ENCODE data around the gene SLC8A2. TPM values are rescaled to one million over a fixed set of nuclear protein-coding genes. Genes with fewer than 3 reads are reported as not detected.

Gene SLC8A2
- total RNA-seq, 1 experiment from 2014 or later, result 0.10 TPM

DNA sequence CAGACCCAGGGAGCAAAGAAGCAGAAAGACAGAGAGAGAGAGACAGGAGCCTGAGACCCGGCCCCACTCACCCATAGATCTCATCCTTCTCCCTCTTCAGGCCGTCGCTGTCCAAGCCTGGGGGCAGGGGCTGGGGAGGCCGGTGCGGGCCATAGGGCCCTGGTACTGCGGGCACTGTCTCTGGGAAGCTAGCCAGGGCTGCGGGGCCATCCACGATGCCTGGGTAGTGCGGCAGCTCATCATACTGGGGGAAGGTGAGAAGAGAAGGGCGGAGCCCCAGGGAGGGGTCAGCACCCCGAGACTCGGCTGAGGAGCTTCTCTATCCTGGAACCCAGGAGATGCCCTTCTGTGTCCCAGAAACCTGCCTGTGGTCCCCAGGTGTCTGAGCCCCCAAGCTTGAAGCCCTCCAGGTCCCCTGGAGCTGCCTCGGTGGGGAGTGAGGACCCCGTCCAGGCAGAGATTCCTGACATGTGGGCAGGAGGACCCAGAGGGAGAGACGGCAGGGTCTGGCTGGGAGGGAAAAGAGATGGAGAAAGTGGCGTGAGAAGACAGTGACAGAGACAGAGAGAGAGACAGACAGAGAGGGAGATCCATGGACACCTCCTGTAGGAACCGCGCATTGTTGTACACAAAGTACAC lies 54.5 kb downstream of the SLC8A2 start:
- no peaks in the 10 kb centered on the region for H3K9me3 ChIP-seq (ENCODE audit: control insufficient read depth, insufficient read depth, low read depth, low read length)
- peaks cover 2% of the 10 kb centered on the region; the same call in 1 of the 2 replicates for H3K27me3 ChIP-seq (ENCODE audit: control insufficient read depth, insufficient read depth, low read length)
- TF ChIP-seq TCF7L2 (IDR thresholded peaks at IDR 0.05; ENCODE audit: low read depth, low read length) (no peak), POLR2AphosphoS5 (IDR thresholded peaks at IDR 0.05; ENCODE audit: low read depth, low read length) (no peak), SIN3A (IDR thresholded peaks at IDR 0.05; ENCODE audit: borderline replicate concordance, insufficient read depth, low read depth, low read length) (no peak)
- TF ChIP-seq, protein P1, sequence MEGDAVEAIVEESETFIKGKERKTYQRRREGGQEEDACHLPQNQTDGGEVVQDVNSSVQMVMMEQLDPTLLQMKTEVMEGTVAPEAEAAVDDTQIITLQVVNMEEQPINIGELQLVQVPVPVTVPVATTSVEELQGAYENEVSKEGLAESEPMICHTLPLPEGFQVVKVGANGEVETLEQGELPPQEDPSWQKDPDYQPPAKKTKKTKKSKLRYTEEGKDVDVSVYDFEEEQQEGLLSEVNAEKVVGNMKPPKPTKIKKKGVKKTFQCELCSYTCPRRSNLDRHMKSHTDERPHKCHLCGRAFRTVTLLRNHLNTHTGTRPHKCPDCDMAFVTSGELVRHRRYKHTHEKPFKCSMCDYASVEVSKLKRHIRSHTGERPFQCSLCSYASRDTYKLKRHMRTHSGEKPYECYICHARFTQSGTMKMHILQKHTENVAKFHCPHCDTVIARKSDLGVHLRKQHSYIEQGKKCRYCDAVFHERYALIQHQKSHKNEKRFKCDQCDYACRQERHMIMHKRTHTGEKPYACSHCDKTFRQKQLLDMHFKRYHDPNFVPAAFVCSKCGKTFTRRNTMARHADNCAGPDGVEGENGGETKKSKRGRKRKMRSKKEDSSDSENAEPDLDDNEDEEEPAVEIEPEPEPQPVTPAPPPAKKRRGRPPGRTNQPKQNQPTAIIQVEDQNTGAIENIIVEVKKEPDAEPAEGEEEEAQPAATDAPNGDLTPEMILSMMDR (IDR thresholded peaks at IDR 0.05), result no peak
- TF ChIP-seq, protein P2, sequence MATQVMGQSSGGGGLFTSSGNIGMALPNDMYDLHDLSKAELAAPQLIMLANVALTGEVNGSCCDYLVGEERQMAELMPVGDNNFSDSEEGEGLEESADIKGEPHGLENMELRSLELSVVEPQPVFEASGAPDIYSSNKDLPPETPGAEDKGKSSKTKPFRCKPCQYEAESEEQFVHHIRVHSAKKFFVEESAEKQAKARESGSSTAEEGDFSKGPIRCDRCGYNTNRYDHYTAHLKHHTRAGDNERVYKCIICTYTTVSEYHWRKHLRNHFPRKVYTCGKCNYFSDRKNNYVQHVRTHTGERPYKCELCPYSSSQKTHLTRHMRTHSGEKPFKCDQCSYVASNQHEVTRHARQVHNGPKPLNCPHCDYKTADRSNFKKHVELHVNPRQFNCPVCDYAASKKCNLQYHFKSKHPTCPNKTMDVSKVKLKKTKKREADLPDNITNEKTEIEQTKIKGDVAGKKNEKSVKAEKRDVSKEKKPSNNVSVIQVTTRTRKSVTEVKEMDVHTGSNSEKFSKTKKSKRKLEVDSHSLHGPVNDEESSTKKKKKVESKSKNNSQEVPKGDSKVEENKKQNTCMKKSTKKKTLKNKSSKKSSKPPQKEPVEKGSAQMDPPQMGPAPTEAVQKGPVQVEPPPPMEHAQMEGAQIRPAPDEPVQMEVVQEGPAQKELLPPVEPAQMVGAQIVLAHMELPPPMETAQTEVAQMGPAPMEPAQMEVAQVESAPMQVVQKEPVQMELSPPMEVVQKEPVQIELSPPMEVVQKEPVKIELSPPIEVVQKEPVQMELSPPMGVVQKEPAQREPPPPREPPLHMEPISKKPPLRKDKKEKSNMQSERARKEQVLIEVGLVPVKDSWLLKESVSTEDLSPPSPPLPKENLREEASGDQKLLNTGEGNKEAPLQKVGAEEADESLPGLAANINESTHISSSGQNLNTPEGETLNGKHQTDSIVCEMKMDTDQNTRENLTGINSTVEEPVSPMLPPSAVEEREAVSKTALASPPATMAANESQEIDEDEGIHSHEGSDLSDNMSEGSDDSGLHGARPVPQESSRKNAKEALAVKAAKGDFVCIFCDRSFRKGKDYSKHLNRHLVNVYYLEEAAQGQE (IDR thresholded peaks at IDR 0.05; ENCODE audit: insufficient read depth in 1 of 2, low read depth in 2 of 2, low read length in 1 of 2), result no peak; a peak in 1 of 4 replicates
- peaks cover 4% of the 10 kb centered on the region for H3K4me1 ChIP-seq (ENCODE audit: control insufficient read depth, insufficient read depth, low read length)
- CTCF ChIA-PET, result no interaction called here
- in situ Hi-C loops (cut with HindIII; ENCODE audit: low pct_unique_long_range_greater_than_20kb, low sequenced_read_pairs), result no loop called here
- no peaks in the 10 kb centered on the region for H3K36me3 ChIP-seq (ENCODE audit: control insufficient read depth, insufficient read depth, low read length)
- POLR2A ChIA-PET, result interaction anchor here (0.6 kb wide), 1 partner anchor 92 kb away, joined by 3 read pairs; no protein-coding TSS in a partner anchor
- H3K27ac ChIP-seq (ENCODE audit: low read length), result no peak overlapping the region
- intact Hi-C loops (cut with micrococcal nuclease; ENCODE audit: unreplicated experiment), result no loop called here
- ATAC-seq (peak; percentile 32), DNase-seq (ENCODE audit: low read depth, low spot score) (no peak)
- TSS peak; percentile 46 for BruUV-seq (replicated peaks)
- 0 out of 4 replicates have a peak overlapping the region, but pooled peaks of 1 of the 2 experiments have one; percentile 39 for H3K4me3 ChIP-seq (ENCODE audit: low read depth in 2 of 2, low read length in 2 of 2)

DNA sequence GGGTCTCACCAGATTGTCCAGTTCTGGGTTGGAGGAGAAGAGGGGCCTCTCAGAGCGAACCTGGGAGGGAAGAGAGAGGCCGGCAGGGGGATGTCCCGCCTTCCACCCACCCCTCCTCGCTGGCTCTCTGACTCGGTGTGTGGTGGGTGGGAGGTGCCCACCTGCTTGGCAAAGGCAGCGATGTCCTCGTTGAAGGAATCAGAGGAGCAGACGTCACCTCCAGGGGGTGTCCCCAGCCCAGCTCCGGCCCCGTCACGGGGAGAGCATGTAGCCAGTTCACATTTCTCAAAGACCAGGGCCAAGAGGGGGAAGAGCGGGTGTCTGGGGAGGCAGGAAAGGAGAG lies 55.1 kb downstream of the SLC8A2 start:
- ChIA-PET CTCF (no interaction called here), POLR2A (interaction anchor here (0.6 kb wide), 1 partner anchor 93 kb away, joined by 3 read pairs; no protein-coding TSS in a partner anchor)
- TF ChIP-seq TCF7L2 (IDR thresholded peaks at IDR 0.05; ENCODE audit: low read depth, low read length) (no peak), SIN3A (IDR thresholded peaks at IDR 0.05; ENCODE audit: borderline replicate concordance, insufficient read depth, low read depth, low read length) (no peak), POLR2AphosphoS5 (IDR thresholded peaks at IDR 0.05; ENCODE audit: low read depth, low read length) (no peak)
- TF ChIP-seq, protein P2 (IDR thresholded peaks at IDR 0.05; ENCODE audit: insufficient read depth in 1 of 2, low read depth in 2 of 2, low read length in 1 of 2), result no peak
- TF ChIP-seq, protein P1 (IDR thresholded peaks at IDR 0.05), result no peak
- in situ Hi-C loops (cut with HindIII; ENCODE audit: low pct_unique_long_range_greater_than_20kb, low sequenced_read_pairs), result no loop called here
- H3K36me3 ChIP-seq (ENCODE audit: control insufficient read depth, insufficient read depth, low read length), result no peaks in the 10 kb centered on the region
- BruUV-seq (replicated peaks), result no TSS peak
- H3K4me1 ChIP-seq (ENCODE audit: control insufficient read depth, insufficient read depth, low read length), result peaks cover 4% of the 10 kb centered on the region
- H3K9me3 ChIP-seq (ENCODE audit: control insufficient read depth, insufficient read depth, low read depth, low read length), result no peaks in the 10 kb centered on the region
- intact Hi-C loops (cut with micrococcal nuclease; ENCODE audit: unreplicated experiment), result no loop called here
- H3K27ac ChIP-seq (ENCODE audit: low read length), result no peak overlapping the region
- peaks cover under 1% of the 10 kb centered on the region; the same call in 1 of the 2 replicates for H3K27me3 ChIP-seq (ENCODE audit: control insufficient read depth, insufficient read depth, low read length)
- no peak for ATAC-seq
- no peak overlapping the region for H3K4me3 ChIP-seq (ENCODE audit: low read depth in 2 of 2, low read length in 2 of 2)
- no peak for DNase-seq (ENCODE audit: low read depth, low spot score)

Measured in Panc1 (cell line).